ENCODE results near the gene SF3B6. TPM values are rescaled to one million over a fixed set of nuclear protein-coding genes. Genes with fewer than 3 reads are reported as not detected.
A peak's percentile ranks its signal among the peaks of the same experiment; 100 is the strongest.

SF3B6 gene
- total and polyA plus RNA-seq, 9 of the 15 experiments (the other 6 are each of a cell fraction or from before 2014, with no cell fraction given): 146 to 591 (median 295) TPM

- TF ChIP-seq ETS2 (tag; IDR thresholded peaks at IDR 0.05; ENCODE audit: borderline replicate concordance, poor library complexity, severe bottlenecking) (no peak), SMAD4 (CRISPR knock-in tag; conservative IDR thresholded peaks at IDR 0.05) (no peak), NCOA2 (IDR thresholded peaks at IDR 0.05; ENCODE audit: partially characterized antibody in 2 of 2) (no peak), WHSC1 (IDR thresholded peaks at IDR 0.05; ENCODE audit: low read length) (no peak), ESRRA (IDR thresholded peaks at IDR 0.05; ENCODE audit: borderline replicate concordance, low read depth) (peak; percentile 91; the same call in 1 of the 2 replicates), SPI1 (IDR thresholded peaks at IDR 0.05; ENCODE audit: borderline replicate concordance, low read depth, low read length) (no peak), TGIF2 (CRISPR knock-in tag; IDR thresholded peaks at IDR 0.05) (no peak), POU5F1 (IDR thresholded peaks at IDR 0.05; ENCODE audit: borderline replicate concordance, low read depth, low read length, partially characterized antibody) (no peak), NFE2L1 (tag; IDR thresholded peaks at IDR 0.05; ENCODE audit: borderline replicate concordance, low read depth) (no peak), CCNT2 (IDR thresholded peaks at IDR 0.05; ENCODE audit: borderline replicate concordance, extremely low read depth, insufficient read length, low read depth, low read length) (no peak), NUFIP1 (IDR thresholded peaks at IDR 0.05; ENCODE audit: partially characterized antibody) (no peak), MCM7 (IDR thresholded peaks at IDR 0.05) (no peak), ZNF518B (CRISPR knock-in tag; IDR thresholded peaks at IDR 0.05) (no peak), CREM (IDR thresholded peaks at IDR 0.05; ENCODE audit: low read depth) (peak; percentile 51; the same call in 1 of the 2 replicates), HMG20A (CRISPR knock-in tag; conservative IDR thresholded peaks at IDR 0.05) (no peak), STAG1 (CRISPR knock-in tag; IDR thresholded peaks at IDR 0.05; ENCODE audit: borderline replicate concordance) (no peak), ATF1 (CRISPR knock-in tag; IDR thresholded peaks at IDR 0.05) (no peak), ATF1 (tag; IDR thresholded peaks at IDR 0.05) (peak; percentile 76)
- TF ChIP-seq, protein P1, sequence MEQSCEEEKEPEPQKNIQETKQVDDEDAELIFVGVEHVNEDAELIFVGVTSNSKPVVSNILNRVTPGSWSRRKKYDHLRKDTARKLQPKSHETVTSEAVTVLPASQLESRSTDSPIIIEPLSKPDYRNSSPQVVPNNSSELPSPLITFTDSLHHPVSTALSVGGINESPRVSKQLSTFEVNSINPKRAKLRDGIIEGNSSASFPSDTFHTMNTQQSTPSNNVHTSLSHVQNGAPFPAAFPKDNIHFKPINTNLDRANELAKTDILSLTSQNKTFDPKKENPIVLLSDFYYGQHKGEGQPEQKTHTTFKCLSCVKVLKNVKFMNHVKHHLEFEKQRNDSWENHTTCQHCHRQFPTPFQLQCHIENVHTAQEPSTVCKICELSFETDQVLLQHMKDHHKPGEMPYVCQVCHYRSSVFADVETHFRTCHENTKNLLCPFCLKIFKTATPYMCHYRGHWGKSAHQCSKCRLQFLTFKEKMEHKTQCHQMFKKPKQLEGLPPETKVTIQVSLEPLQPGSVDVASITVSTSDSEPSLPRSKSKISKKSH (CRISPR knock-in tag; IDR thresholded peaks at IDR 0.05): no peak
- TF ChIP-seq, protein P2, sequence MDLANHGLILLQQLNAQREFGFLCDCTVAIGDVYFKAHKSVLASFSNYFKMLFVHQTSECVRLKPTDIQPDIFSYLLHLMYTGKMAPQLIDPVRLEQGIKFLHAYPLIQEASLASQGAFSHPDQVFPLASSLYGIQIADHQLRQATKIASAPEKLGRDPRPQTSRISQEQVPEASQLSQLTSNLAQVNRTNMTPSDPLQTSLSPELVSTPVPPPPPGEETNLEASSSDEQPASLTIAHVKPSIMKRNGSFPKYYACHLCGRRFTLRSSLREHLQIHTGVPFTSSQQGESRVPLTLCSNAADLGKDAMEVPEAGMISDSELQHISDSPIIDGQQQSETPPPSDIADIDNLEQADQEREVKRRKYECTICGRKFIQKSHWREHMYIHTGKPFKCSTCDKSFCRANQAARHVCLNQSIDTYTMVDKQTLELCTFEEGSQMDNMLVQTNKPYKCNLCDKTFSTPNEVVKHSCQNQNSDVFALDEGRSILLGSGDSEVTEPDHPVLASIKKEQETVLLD (IDR thresholded peaks at IDR 0.05): peak; percentile 56; the same call in 1 of the 2 replicates
Measured at GRCh38 chr2:24046930-24047702, 29.0 kb downstream of the SF3B6 start, which contains the start of gene WDCP (continued).

Data from K562 (cell line).